Measurements from ENCODE around the gene FNDC3B.

FNDC3B gene

GRCh38 chr3:172287937-172288477 is 248.6 kb downstream of the FNDC3B start:
- no peak overlapping the region for H3K4me3 ChIP-seq (ENCODE audit: low read depth, low read length)
- DNase-seq (ENCODE audit: low read depth), result no peak
- TF ChIP-seq CTCF (IDR thresholded peaks at IDR 0.05; ENCODE audit: low read depth, low read length, missing control alignments), result no peak
- in situ Hi-C loops (cut with HindIII; ENCODE audit: low sequenced_read_pairs), result no loop called here

- in situ Hi-C loops (cut with HindIII; ENCODE audit: low sequenced_read_pairs), result no loop called here
- no peak for DNase-seq (ENCODE audit: low read depth)
- TF ChIP-seq CTCF (IDR thresholded peaks at IDR 0.05; ENCODE audit: low read depth, low read length, missing control alignments), result no peak
- no peak overlapping the region for H3K4me3 ChIP-seq (ENCODE audit: low read depth, low read length)
These were observed 249.3 kb downstream of the FNDC3B start for GRCh38 chr3:172288651-172289050.

- H3K4me3 ChIP-seq (ENCODE audit: low read depth, low read length), result no peak overlapping the region
- TF ChIP-seq CTCF (IDR thresholded peaks at IDR 0.05; ENCODE audit: low read depth, low read length, missing control alignments), result peak; percentile 51
- in situ Hi-C loops (cut with HindIII; ENCODE audit: low sequenced_read_pairs), result no loop called here
- no peak for DNase-seq (ENCODE audit: low read depth)
These were observed 250.2 kb downstream of the FNDC3B start for GRCh38 chr3:172289583-172289982.

GRCh38 chr3:172290457-172290856 is 251.1 kb downstream of the FNDC3B start:
- DNase-seq (ENCODE audit: low read depth), result no peak
- in situ Hi-C loops (cut with HindIII; ENCODE audit: low sequenced_read_pairs), result loop anchor here (5.0 kb wide), 1 partner anchor 63 kb away; no protein-coding TSS in a partner anchor
- H3K4me3 ChIP-seq (ENCODE audit: low read depth, low read length), result no peak overlapping the region
- no peak for TF ChIP-seq CTCF (IDR thresholded peaks at IDR 0.05; ENCODE audit: low read depth, low read length, missing control alignments)

GRCh38 chr3:172291650-172292049 is 252.3 kb downstream of the FNDC3B start:
- in situ Hi-C loops (cut with HindIII; ENCODE audit: low sequenced_read_pairs), result loop anchor here (5.0 kb wide), 1 partner anchor 64 kb away; no protein-coding TSS in a partner anchor
- TF ChIP-seq CTCF (IDR thresholded peaks at IDR 0.05; ENCODE audit: low read depth, low read length, missing control alignments), result no peak
- DNase-seq (ENCODE audit: low read depth), result no peak
- H3K4me3 ChIP-seq (ENCODE audit: low read depth, low read length), result no peak overlapping the region

GRCh38 chr3:172292422-172292821 is 253.0 kb downstream of the FNDC3B start:
- in situ Hi-C loops (cut with HindIII; ENCODE audit: low sequenced_read_pairs), result loop anchor here (5.0 kb wide), 1 partner anchor 65 kb away; no protein-coding TSS in a partner anchor
- no peak for TF ChIP-seq CTCF (IDR thresholded peaks at IDR 0.05; ENCODE audit: low read depth, low read length, missing control alignments)
- no peak overlapping the region for H3K4me3 ChIP-seq (ENCODE audit: low read depth, low read length)
- DNase-seq (ENCODE audit: low read depth), result no peak

Data from astrocyte of the cerebellum (primary cell).